H9 (cell line): Measurements from ENCODE around the gene TNIK. TPM values are rescaled to one million over a fixed set of nuclear protein-coding genes. Genes with fewer than 3 reads are reported as not detected.

Experiments used
- DNase-seq: peaks from one replicate; pipeline ENCODE4 v3.0.0-alpha.2; 2017
- H2AFZ ChIP-seq: one replicate; pipeline ENCODE4 v1.6.1; 2013; ENCODE audit warnings: mild to moderate bottlenecking, low read length, control low read depth, moderate library complexity
- H2AK5ac ChIP-seq: 2 replicates; pipeline ENCODE4 v1.6.1; 2013; ENCODE audit warnings: low read length, control low read depth, mixed read lengths; ENCODE audit not compliant: insufficient read length
- H2BK120ac ChIP-seq: one replicate; pipeline ENCODE4 v1.6.1; 2013; ENCODE audit warnings: low read depth, mild to moderate bottlenecking, low read length, control low read depth, inconsistent platforms; ENCODE audit not compliant: poor library complexity, severe bottlenecking
- H2BK12ac ChIP-seq: 2 replicates; pipeline ENCODE4 v1.6.1; 2013; ENCODE audit warnings: low read length, control low read depth, mixed read lengths, low read depth; ENCODE audit not compliant: insufficient read length
- H2BK15ac ChIP-seq: 2 replicates; pipeline ENCODE4 v1.6.1; 2013; ENCODE audit warnings: low read depth, low read length, control low read depth
- H2BK20ac ChIP-seq: one replicate; pipeline ENCODE4 v1.6.1; 2013; ENCODE audit warnings: low read depth, mild to moderate bottlenecking, low read length, control low read depth, inconsistent platforms; ENCODE audit not compliant: poor library complexity, severe bottlenecking
- H2BK5ac ChIP-seq: 2 replicates; pipeline ENCODE4 v1.6.1; 2013; ENCODE audit warnings: low read length, control low read depth, mixed read lengths; ENCODE audit not compliant: insufficient read length
- H3K14ac ChIP-seq: 2 replicates; pipeline ENCODE4 v1.6.1; 2013; ENCODE audit warnings: low read length, control low read depth; ENCODE audit not compliant: insufficient read depth
- H3K18ac ChIP-seq: 2 replicates; pipeline ENCODE4 v1.6.1; 2013; ENCODE audit warnings: low read depth, mild to moderate bottlenecking, mixed read lengths, low read length, control low read depth; ENCODE audit not compliant: insufficient read length
- H3K23ac ChIP-seq: 2 replicates; pipeline ENCODE4 v1.6.1; 2013; ENCODE audit warnings: low read length, control low read depth, mixed read lengths, low read depth; ENCODE audit not compliant: insufficient read length
- H3K23me2 ChIP-seq: 2 replicates; pipeline ENCODE4 v1.6.1; 2013; ENCODE audit warnings: low read depth, mild to moderate bottlenecking, mixed read lengths, low read length, control low read depth; ENCODE audit not compliant: insufficient read length, poor library complexity, severe bottlenecking
- H3K27ac ChIP-seq: 2 replicates; pipeline ENCODE4 v1.5.1; 2013; ENCODE audit warnings: low read length, control low read depth, mixed read lengths, low read depth; ENCODE audit not compliant: insufficient read length
- H3K27me3 ChIP-seq: 2 replicates; pipeline ENCODE4 v1.6.1; 2013; ENCODE audit warnings: low read length, control low read depth, inconsistent platforms; ENCODE audit not compliant: insufficient read depth
- H3K4ac ChIP-seq: 2 replicates; pipeline ENCODE4 v1.6.1; 2013; ENCODE audit warnings: low read depth, mild to moderate bottlenecking, control low read depth, inconsistent platforms, low read length, moderate library complexity
- H3K4me1 ChIP-seq: 2 replicates; pipeline ENCODE4 v1.6.1; 2013; ENCODE audit warnings: low read length, control low read depth, inconsistent platforms; ENCODE audit not compliant: insufficient read depth
- H3K4me2 ChIP-seq: 2 replicates; pipeline ENCODE4 v1.6.1; 2013; ENCODE audit warnings: low read length, control low read depth, mixed read lengths; ENCODE audit not compliant: insufficient read length, insufficient read depth
- H3K56ac ChIP-seq: 2 replicates; pipeline ENCODE4 v1.6.1; 2013; ENCODE audit warnings: low read depth, mild to moderate bottlenecking, mixed read lengths, low read length, control low read depth; ENCODE audit not compliant: insufficient read length
- H3K79me1 ChIP-seq: 2 replicates; pipeline ENCODE4 v1.6.1; 2013; ENCODE audit warnings: low read depth, mild to moderate bottlenecking, moderate library complexity, low read length, control low read depth, inconsistent platforms; ENCODE audit not compliant: insufficient read depth, poor library complexity, severe bottlenecking
- H3K79me2 ChIP-seq: 2 replicates; pipeline ENCODE4 v1.6.1; 2013; ENCODE audit warnings: low read length, control low read depth, inconsistent platforms; ENCODE audit not compliant: insufficient read depth
- H3K9ac ChIP-seq: 2 replicates; pipeline ENCODE4 v1.6.1; 2013; ENCODE audit warnings: low read length, control low read depth, mixed read lengths; ENCODE audit not compliant: insufficient read length; ENCODE audit errors: extremely low read depth
- H3K9me3 ChIP-seq: one replicate; pipeline ENCODE4 v1.6.1; 2013; ENCODE audit warnings: low read depth, low read length, inconsistent platforms; ENCODE audit not compliant: control insufficient read depth
- H3T11ph ChIP-seq: one replicate; pipeline ENCODE4 v1.6.1; 2013; ENCODE audit warnings: mild to moderate bottlenecking, low read length, control low read depth, inconsistent platforms
- H4K20me1 ChIP-seq: one replicate; pipeline ENCODE4 v1.6.1; 2013; ENCODE audit not compliant: control insufficient read depth, insufficient read length, insufficient read depth
- H4K5ac ChIP-seq: 2 replicates; pipeline ENCODE4 v1.6.1; 2013; ENCODE audit warnings: low read depth, mild to moderate bottlenecking, mixed read lengths, low read length, control low read depth; ENCODE audit not compliant: insufficient read length
- H4K8ac ChIP-seq: replicated peaks from 2 replicates; pipeline ENCODE4 v1.6.1; 2013; ENCODE audit warnings: low read length, control low read depth, mixed read lengths, low read depth; ENCODE audit not compliant: insufficient read length
- H4K91ac ChIP-seq: 2 replicates; pipeline ENCODE4 v1.6.1; 2013; ENCODE audit warnings: low read depth, mild to moderate bottlenecking, moderate library complexity, mixed read lengths, low read length, control low read depth; ENCODE audit not compliant: insufficient read length
- H3K27ac Mint-ChIP-seq, 3 experiments: 2 replicates in 2 of 3; 3 replicates in 1 of 3; pipeline ENCODE4 v1.8.0; 2020 to 2021; ENCODE audit warnings: mixed read lengths in 3 of 3, mild to moderate bottlenecking in 1 of 3, moderate library complexity in 1 of 3
- H3K27me3 Mint-ChIP-seq: 2 replicates; pipeline ENCODE4 v1.8.0; 2021; ENCODE audit warnings: low read depth, mild to moderate bottlenecking, moderate library complexity, mixed read lengths
- H3K36me3 Mint-ChIP-seq, 3 experiments: 2 replicates in 2 of 3; 3 replicates in 1 of 3; pipeline ENCODE4 v1.8.0; 2020 to 2021; ENCODE audit warnings: low read depth in 3 of 3, mixed read lengths in 3 of 3; ENCODE audit not compliant: insufficient read depth in 1 of 3
- H3K4me1 Mint-ChIP-seq, 2 experiments: 2 replicates each; pipeline ENCODE4 v1.8.0; 2020; ENCODE audit warnings: mixed read lengths in 2 of 2
- H3K4me3 Mint-ChIP-seq, 2 experiments: 2 replicates in 1 of 2; 3 replicates in 1 of 2; pipeline ENCODE4 v1.8.0; 2020 to 2021; ENCODE audit warnings: mild to moderate bottlenecking in 2 of 2, mixed read lengths in 2 of 2, moderate library complexity in 1 of 2
- H3K9me3 Mint-ChIP-seq, 2 experiments: 2 replicates in 1 of 2; 3 replicates in 1 of 2; pipeline ENCODE4 v1.8.0; 2020; ENCODE audit warnings: mild to moderate bottlenecking in 2 of 2, mixed read lengths in 2 of 2, moderate library complexity in 1 of 2
- CTCF ChIP-seq: fragments of 200-600 bp; sonication (generic); conservative IDR thresholded peaks from 3 replicates; pipeline ENCODE4 v1.8.0; 2021; ENCODE audit warnings: antibody characterized with exemption, mild to moderate bottlenecking
- WGBS: extraction: QIAGEN DNeasy Blood & Tissue Kit; methylation state at CpG from one replicate; pipeline ENCODE4 v1.1.7; 2013; ENCODE audit warnings: missing lambda C conversion rate, low lambda C conversion rate, mixed read lengths; ENCODE audit not compliant: insufficient read length; ENCODE audit errors: extremely low coverage; 5-methylcytosine and 5-hydroxymethylcytosine counted together
- total RNA-seq: library from RNA; stranded (reverse); gene quantifications from 2 replicates; pipeline ENCODE4 v1.2.1, GENCODE V29; 2021

The TNIK gene
- total RNA-seq, 1 experiment from 2014 or later = 15.9 TPM

- H3K14ac ChIP-seq = no peak overlapping the region
- no peak overlapping the region for H3T11ph ChIP-seq
- H2AFZ ChIP-seq = no peak overlapping the region
- H4K8ac ChIP-seq = no peak overlapping the region
- H4K20me1 ChIP-seq = no peaks in the 10 kb centered on the region
- peaks cover 13% of the 10 kb centered on the region; the same call in 1 of the 2 replicates for H3K4me1 ChIP-seq
- WGBS = no CpG with 5 or more reads among the region's 6 CpGs
- no peaks in the 10 kb centered on the region for H3K27me3 ChIP-seq
- Mint-ChIP-seq H3K27ac (no peak overlapping the region), H3K4me1 (peaks cover 32 to 34% of the 10 kb centered on the region in 2 experiments), H3K27me3 (no peaks in the 10 kb centered on the region), H3K9me3 (no peaks in the 10 kb centered on the region), H3K4me3 (no peak overlapping the region), H3K36me3 (peaks cover 0 to 4% (median 0%) of the 10 kb centered on the region in 3 experiments; a peak in 2 of 7 replicates)
- no peak overlapping the region for H3K27ac ChIP-seq
- H3K9me3 ChIP-seq = no peaks in the 10 kb centered on the region
- H3K56ac ChIP-seq = no peak overlapping the region
- H3K79me2 ChIP-seq = peaks cover 6% of the 10 kb centered on the region; the same call in 1 of the 2 replicates
- H4K5ac ChIP-seq = no peak overlapping the region
- H2BK120ac ChIP-seq = no peak overlapping the region
- DNase-seq = no peak
- H2BK5ac ChIP-seq = no peak overlapping the region
- H2BK20ac ChIP-seq = no peak overlapping the region
- no peak overlapping the region for H3K9ac ChIP-seq
- H3K4ac ChIP-seq = no peak overlapping the region
- no peaks in the 10 kb centered on the region for H3K23me2 ChIP-seq
- no peak overlapping the region for H4K91ac ChIP-seq
- no peak overlapping the region for H2BK12ac ChIP-seq
- no peak for TF ChIP-seq CTCF
- H3K79me1 ChIP-seq = peaks cover 7% of the 10 kb centered on the region
- no peak overlapping the region for H2AK5ac ChIP-seq
- no peak overlapping the region for H3K23ac ChIP-seq
- H3K4me2 ChIP-seq = no peak overlapping the region
- H2BK15ac ChIP-seq = no peak overlapping the region
- no peak overlapping the region for H3K18ac ChIP-seq
Measured at GRCh38 chr3:171410186-171410585, 50.0 kb downstream of the TNIK start.
